Activated CD8-positive, alpha-beta memory T cell treated with anti-CD3 and anti-CD28 coated beads for 1 hour (primary cell): Measurements from ENCODE around the gene CHMP6.

Experiments
- DNase-seq, 2 donors: peaks; one replicate each; pipeline ENCODE4 v3.0.0-alpha.2; 2020; ENCODE audit warnings: low read depth in 1 of 2; ENCODE audit errors: extremely low read depth in 1 of 2

Gene CHMP6

GRCh38 chr17:80956321-80957190 is 35.1 kb upstream of the CHMP6 start:
- DNase-seq, result no peak

DNA sequence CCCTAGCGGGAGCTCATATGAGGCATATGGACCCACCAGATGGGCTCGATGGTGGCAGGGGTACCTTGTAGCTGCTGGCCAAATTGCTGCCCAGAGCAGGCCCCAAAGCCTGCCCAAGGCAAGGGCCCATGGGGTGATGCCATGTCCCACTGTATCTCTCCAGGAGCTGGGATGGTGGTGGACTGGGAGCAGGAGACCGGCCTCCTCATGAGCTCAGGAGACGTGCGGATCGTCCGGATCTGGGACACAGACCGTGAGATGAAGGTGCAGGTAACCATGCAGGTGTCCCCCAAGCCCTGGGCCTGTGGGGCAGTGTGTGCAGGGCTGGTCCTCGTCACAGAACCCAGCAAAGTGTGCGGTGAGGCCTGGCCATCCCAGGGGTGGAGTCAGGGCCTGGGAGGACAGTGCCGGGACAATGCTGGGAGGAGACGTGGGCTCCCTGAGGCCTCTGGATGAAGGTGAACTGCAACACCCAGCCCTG is 34.1 kb upstream of the CHMP6 start:
- DNase-seq, result no peak

DNA sequence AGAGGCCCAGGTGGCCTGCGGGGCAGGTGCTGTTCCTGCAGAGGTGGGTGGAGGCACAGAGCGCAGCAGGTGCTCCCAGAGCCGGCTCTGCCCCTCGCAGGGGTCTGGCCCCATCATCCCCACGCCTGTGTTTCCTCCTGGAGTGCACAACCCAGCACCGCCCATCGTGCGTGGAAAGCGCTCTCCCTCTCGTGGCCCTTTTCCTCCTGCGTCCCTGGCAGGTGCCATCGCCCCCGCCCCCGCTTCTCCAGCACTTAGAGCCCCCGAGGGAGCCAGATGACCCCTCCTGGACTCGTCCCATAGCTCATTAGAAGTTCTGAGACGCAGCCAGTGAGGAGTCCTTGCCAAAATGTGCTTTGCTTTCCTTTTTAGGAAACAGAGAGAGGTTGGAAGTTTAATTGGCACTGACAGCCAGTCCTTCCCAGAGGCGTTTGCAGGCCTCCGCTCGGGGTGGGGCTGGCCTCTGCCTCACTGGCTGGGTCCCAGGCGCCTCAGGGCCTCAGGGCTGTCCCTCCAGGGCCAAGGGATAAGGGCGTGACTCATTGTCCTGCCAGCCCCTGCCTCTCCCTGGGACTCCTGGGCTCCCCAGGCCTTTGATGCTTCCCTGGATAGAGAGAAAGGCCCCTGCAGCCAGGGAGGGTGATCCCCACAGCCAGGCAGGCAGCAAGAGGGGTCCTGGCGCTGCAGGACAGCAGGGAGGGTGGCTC is 32.2 kb upstream of the CHMP6 start:
- no peak for DNase-seq

DNA sequence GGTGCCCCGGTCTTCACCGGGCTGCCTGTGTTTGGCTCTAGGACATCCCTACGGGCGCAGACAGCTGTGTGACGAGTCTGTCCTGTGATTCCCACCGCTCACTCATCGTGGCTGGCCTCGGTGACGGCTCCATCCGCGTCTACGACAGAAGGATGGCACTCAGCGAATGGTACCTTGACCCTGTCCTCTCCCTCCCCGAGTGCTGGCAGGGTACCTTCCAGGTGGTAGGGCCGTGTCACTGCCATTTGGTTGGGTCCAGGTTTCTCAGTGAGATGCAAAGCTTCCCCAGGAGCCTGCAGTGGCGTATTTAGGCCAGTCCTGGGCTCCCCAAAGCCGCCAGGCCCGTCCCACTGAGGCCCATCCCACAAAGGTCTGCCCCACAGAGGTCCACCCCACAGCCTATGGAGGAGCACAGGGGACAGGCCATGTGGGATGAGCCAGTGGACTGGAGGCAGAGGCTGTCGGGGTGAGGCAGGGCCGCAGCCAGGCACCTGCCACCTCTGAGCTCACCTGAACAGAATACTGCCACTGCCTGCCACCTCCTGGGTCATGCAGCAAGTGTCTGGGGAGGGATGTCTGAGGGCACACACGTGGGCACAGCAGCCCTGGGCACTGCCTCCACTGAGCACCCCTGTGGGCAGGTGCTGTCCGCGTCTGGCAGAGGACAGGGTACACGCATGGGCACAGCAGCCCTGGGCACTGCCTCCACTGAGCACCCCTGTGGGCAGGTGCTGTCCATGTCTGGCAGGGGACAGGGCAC is 31.4 kb upstream of the CHMP6 start:
- no peak for DNase-seq

DNA sequence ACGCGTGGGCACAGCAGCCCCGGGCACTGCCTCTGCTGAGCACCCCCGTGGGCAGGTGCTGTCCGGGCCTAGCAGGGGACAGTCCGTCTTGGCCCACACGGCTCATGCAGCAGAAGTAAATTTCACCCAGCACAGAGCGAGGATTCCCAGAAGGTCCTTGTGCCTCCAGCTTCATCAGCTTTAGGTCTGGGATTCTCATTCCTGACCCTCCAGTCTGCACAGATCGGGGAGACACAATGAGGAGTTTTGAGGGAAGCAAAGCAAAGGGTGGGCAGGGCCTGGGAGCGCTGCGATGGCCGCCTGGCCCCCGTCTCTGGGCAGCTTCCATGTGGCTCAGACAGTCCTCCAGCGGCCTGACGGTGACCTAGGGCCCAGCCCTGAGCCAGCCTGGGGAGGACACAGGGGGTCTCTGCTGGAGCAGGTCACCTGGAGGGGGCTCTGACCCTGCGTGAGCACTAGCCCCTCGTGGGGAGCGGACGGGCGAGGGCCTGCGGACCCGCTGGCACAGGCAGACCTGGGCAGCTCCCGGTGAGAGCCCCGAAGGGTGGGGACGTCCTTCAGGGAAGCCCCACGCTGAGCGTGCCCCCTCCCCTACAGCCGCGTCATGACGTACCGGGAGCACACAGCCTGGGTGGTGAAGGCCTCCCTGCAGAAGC is 30.7 kb upstream of the CHMP6 start:
- no peak for DNase-seq

- no peak for DNase-seq
Observed at GRCh38 chr17:80961541-80962330, 29.9 kb upstream of the CHMP6 start.

GRCh38 chr17:80962356-80963329 is 29.0 kb upstream of the CHMP6 start:
- DNase-seq, result no peak

DNA sequence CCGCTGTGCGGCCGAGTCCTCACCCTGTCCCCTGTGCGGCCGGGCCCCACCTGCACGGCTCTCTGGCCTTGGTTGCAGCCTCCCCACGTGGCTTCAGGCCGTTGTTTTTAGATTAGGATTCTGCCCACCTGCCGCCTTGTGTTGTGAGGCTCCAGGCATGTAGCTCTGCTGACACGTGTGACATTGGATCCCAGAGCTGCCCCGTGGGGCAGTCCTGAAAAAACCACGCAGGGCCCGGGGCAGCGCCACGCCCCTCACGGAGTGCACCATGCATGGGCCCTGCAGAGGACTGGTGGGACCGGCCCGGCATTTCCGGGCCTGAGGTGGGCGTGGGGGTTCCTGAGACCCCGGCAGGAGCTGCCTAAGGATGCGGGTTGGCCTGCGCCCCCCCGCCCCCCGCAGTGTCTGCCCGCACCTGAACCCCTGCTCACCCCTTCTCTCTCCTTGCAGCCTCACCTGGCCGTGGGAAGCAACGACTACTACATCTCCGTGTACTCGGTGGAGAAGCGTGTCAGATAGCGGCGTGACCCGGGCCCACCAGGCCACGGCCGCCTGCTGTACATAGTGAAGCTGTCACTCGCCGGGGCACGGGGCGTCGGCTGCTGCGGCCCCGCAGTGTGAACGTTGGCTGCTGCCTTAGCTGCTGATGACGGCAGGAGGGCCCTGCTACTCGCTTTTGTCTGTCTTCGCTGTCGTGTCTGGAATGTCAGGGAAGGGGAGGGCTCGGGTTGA is 27.7 kb upstream of the CHMP6 start:
- no peak for DNase-seq

DNA sequence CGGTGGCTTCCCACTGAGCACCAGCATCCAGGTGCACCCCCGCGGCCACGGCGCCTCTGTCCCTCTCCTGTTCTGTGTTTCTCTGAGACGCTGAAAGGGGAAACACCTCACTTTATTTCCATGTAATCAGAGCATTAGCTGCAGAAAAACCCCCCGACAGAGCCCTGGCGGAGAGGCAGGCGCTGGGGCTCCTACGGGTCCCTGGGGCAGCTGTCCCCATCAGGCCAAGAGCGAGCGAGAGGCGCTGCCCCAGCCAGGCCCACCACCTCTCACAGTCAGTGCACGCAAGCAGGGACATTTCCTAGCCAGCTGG is 27.1 kb upstream of the CHMP6 start:
- DNase-seq, result no peak

DNA sequence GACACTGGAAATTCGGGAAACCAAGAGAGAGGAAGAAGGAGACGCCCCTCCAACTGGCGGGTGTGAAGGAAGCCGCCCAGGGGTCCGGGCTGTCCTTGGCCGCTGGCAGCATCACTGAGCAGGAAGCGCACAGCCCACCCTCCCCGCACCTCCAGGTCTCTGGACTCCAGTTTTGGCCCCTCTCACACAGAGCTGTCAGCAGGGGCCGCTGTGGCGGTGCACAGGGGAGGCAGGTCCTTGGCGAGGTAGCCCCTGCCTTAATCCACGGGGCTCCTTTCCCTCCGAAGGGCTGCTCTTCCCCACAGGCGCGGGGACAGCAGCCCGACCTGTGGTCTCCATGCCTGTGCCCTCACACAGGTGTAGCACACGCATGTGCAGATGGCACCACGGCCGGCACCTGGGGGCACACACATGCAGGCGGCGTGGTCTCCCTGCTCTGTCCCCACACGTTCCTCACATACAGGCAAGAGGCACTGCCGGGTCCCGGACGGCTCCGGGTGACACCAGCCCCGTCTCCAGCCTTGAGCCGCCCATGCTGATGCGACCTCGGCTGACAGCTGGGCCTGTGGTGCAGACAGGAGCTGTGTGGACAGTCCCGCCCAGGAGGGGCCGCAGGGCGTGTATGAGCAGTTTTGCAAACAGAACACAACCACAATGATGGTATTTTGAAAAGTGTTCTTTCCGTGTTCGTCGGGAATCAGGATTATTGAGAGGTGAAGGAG is 26.6 kb upstream of the CHMP6 start:
- no peak for DNase-seq

- DNase-seq, result no peak
Observed at GRCh38 chr17:80965606-80966005, 26.0 kb upstream of the CHMP6 start.

- DNase-seq, result no peak
Observed at GRCh38 chr17:80967404-80967872, 24.2 kb upstream of the CHMP6 start.

DNA sequence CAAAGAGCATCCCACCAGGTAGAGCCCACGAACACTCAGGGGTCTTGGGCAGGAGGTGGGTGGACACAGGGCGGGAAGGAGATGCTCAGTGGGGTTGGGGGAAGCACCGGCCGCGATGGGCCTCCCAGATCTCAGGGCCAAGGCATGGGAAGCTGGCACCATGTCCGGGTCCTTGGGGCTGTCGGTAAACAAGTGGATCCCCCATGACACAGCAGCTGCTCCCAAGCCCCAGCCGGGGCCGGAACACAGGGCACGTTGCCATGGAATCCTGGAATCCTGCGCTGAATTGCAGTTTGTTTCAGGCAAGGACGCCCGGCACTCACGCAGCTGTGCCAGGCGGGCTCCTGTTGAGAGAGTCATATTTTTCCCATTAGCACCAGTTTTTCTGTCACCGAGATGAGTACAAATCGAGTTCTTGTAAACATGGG is 23.0 kb upstream of the CHMP6 start:
- no peak for DNase-seq

GRCh38 chr17:80969030-80969673 is 22.5 kb upstream of the CHMP6 start:
- DNase-seq, result no peak

DNA sequence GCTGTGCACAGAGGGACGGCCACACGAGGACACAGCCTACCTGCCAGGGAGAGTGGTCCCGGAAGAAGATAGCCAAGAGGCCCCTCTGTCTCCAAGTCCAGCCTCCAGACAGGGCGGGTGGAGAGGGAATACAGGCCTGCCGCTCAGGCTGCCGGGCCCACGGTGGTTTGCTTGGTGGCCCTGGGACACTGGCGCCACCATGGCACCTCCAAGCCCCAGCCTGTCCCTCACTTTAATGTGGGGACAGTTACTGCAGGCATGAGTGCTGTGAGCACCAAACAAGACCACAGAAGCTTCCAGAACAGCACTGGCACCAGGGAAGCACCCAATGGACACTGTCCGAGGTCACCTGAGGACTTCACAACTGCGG is 22.0 kb upstream of the CHMP6 start:
- no peak for DNase-seq

GRCh38 chr17:80970044-80970761 is 21.4 kb upstream of the CHMP6 start:
- DNase-seq, result no peak
